DND-41 (cell line): ENCODE measurements around the gene MXI1.

Source experiments
- ATAC-seq: fragments of 200-7000 bp; cut with Tn5 transposase; 3 replicates; pipeline ENCODE4 v1.9.1; 2021; ENCODE audit warnings: low read depth; ENCODE audit not compliant: insufficient read depth
- DNase-seq: peaks from one replicate; pipeline ENCODE4 v3.0.0-alpha.2; 2020
- H2AFZ ChIP-seq: 2 replicates; pipeline ENCODE4 v1.6.0; 2012; ENCODE audit warnings: low read depth, low read length
- H3K27ac ChIP-seq: 2 replicates; pipeline ENCODE4 v1.5.1; 2012; ENCODE audit warnings: low read length, inconsistent platforms
- H3K27me3 ChIP-seq: fragments of 200-600 bp; sonication (generic); 2 replicates; pipeline ENCODE4 v1.6.0; 2012; ENCODE audit warnings: low read length, mild to moderate bottlenecking, inconsistent platforms; ENCODE audit not compliant: insufficient read depth, poor library complexity
- H3K36me3 ChIP-seq: 2 replicates; pipeline ENCODE4 v1.5.1; 2012; ENCODE audit warnings: low read length, inconsistent platforms; ENCODE audit not compliant: insufficient read depth
- H3K4me1 ChIP-seq: 2 replicates; pipeline ENCODE4 v1.5.1; 2012; ENCODE audit warnings: mild to moderate bottlenecking, low read length; ENCODE audit not compliant: insufficient read depth
- H3K4me2 ChIP-seq: 2 replicates; pipeline ENCODE4 v1.6.0; 2012; ENCODE audit warnings: mild to moderate bottlenecking, moderate library complexity, low read length, inconsistent platforms; ENCODE audit not compliant: insufficient read depth
- H3K4me3 ChIP-seq, 2 experiments: fragments of 200-600 bp in 1 of 2; shearing (Covaris generic) in 1 of 2; 2 replicates each; pipeline ENCODE4 v1.5.1; 2012 to 2016; ENCODE audit warnings: inconsistent platforms in 2 of 2, low read length in 2 of 2, mild to moderate bottlenecking in 2 of 2, low read depth in 1 of 2, moderate library complexity in 1 of 2
- H3K79me2 ChIP-seq: 2 replicates; pipeline ENCODE4 v1.6.0; 2012; ENCODE audit warnings: low read length, inconsistent platforms; ENCODE audit not compliant: insufficient read depth
- H3K9ac ChIP-seq: 2 replicates; pipeline ENCODE4 v1.6.0; 2012; ENCODE audit warnings: low read depth, mild to moderate bottlenecking, inconsistent platforms, low read length, moderate library complexity
- H3K9me3 ChIP-seq: 2 replicates; pipeline ENCODE4 v1.5.1; 2012; ENCODE audit warnings: low read length, moderate library complexity, mild to moderate bottlenecking, inconsistent platforms; ENCODE audit not compliant: insufficient read depth, severe bottlenecking
- H4K20me1 ChIP-seq: 2 replicates; pipeline ENCODE4 v1.6.0; 2012; ENCODE audit warnings: low read length; ENCODE audit not compliant: insufficient read depth
- CTCF ChIP-seq: IDR thresholded peaks from 2 replicates; pipeline ENCODE4 v1.5.1; 2012; ENCODE audit warnings: borderline replicate concordance, low read length, moderate library complexity, mild to moderate bottlenecking; ENCODE audit not compliant: poor library complexity, severe bottlenecking; ENCODE audit errors: extremely low read depth
- EZH2 ChIP-seq: IDR thresholded peaks from 3 replicates; pipeline ENCODE4 v1.6.1; 2012; ENCODE audit warnings: borderline replicate concordance, low read depth, mild to moderate bottlenecking, moderate library complexity, low read length, inconsistent platforms; ENCODE audit not compliant: severe bottlenecking

Gene MXI1

GRCh38 chr10:110286841-110287240 lies 79.4 kb downstream of the MXI1 start:
- H3K36me3 ChIP-seq = peaks cover 54% of the 10 kb centered on the region

DNA sequence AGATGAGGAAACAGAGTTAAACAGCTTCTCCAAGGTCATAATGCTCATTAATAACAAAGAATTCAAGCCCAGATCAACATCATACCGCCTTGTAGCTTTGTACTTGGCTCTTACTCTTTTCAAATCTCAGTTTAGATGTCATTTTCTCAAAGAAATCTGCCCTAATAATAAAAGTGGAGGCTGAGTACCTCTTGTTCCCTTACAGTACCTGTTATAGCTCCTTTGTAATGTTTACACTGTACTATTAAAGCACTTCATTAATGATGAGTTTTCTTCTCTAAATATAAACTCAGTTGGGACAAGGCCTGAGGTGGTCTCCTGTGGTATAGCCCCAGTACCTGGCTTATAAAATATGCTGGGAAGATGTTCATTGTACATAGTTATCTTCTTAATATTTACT lies 89.6 kb downstream of the MXI1 start:
- H3K36me3 ChIP-seq = peaks cover 97% of the 10 kb centered on the region
- no peak overlapping the region for H2AFZ ChIP-seq
- ATAC-seq = no peak
- peaks cover 29% of the 10 kb centered on the region for H3K79me2 ChIP-seq
- no peak overlapping the region for H3K27ac ChIP-seq
- no peak overlapping the region for H3K4me2 ChIP-seq
- H3K9ac ChIP-seq = no peak overlapping the region
- H4K20me1 ChIP-seq = peaks cover 40% of the 10 kb centered on the region
- no peak overlapping the region for H3K4me3 ChIP-seq
- H3K4me1 ChIP-seq = peaks cover 15% of the 10 kb centered on the region
- H3K9me3 ChIP-seq = no peaks in the 10 kb centered on the region
- TF ChIP-seq CTCF (no peak), EZH2 (no peak)
- no peaks in the 10 kb centered on the region for H3K27me3 ChIP-seq
- no peak for DNase-seq

More at GRCh38 chr10:110286841-110287240, 79.4 kb downstream of the MXI1 start:
- H3K4me2 ChIP-seq = no peak overlapping the region
- no peaks in the 10 kb centered on the region for H3K79me2 ChIP-seq
- H3K27me3 ChIP-seq = no peaks in the 10 kb centered on the region
- no peak overlapping the region for H3K4me3 ChIP-seq
- no peak for DNase-seq
- no peaks in the 10 kb centered on the region for H4K20me1 ChIP-seq
- no peak for TF ChIP-seq EZH2
- TF ChIP-seq CTCF = no peak
- no peak for ATAC-seq
- H3K27ac ChIP-seq = no peak overlapping the region
- H3K9me3 ChIP-seq = no peaks in the 10 kb centered on the region
- no peak overlapping the region for H2AFZ ChIP-seq
- no peak overlapping the region for H3K9ac ChIP-seq
- no peaks in the 10 kb centered on the region for H3K4me1 ChIP-seq

GRCh38 chr10:110300486-110300986 lies 93.1 kb downstream of the MXI1 start:
- H3K4me2 ChIP-seq = peak overlapping the region; percentile 25; the same call in 1 of the 2 replicates
- no peaks in the 10 kb centered on the region for H3K9me3 ChIP-seq
- peaks cover 56% of the 10 kb centered on the region for H3K79me2 ChIP-seq
- H3K27ac ChIP-seq = no peak overlapping the region
- H4K20me1 ChIP-seq = peaks cover 55% of the 10 kb centered on the region
- TF ChIP-seq EZH2 (no peak), CTCF (no peak)
- peaks cover 78% of the 10 kb centered on the region for H3K36me3 ChIP-seq
- no peak for DNase-seq
- peak overlapping the region in 1 of 2 experiments; percentile 13; a peak in 1 of 4 replicates for H3K4me3 ChIP-seq
- ATAC-seq = no peak
- no peak overlapping the region for H2AFZ ChIP-seq
- H3K27me3 ChIP-seq = no peaks in the 10 kb centered on the region
- H3K4me1 ChIP-seq = peaks cover 36% of the 10 kb centered on the region
- no peak overlapping the region for H3K9ac ChIP-seq
